ENCODE results near the gene NANOGP8. TPM values are rescaled to one million over a fixed set of nuclear protein-coding genes. Genes with fewer than 3 reads are reported as not detected.
"Not testable (repeated sequence)": the region's sequence is repeated elsewhere in the genome, so short reads cannot be mapped to it uniquely, and the experiment has no call there.

Gene NANOGP8
- total RNA-seq, 1 donor from 2014 or later, result not detected

GRCh38 chr15:35095941-35096340 is 10.8 kb upstream of the NANOGP8 start:
- no peak for DNase-seq (ENCODE audit: low read depth in 2 of 2)

GRCh38 chr15:35092846-35093245 is 7.8 kb upstream of the NANOGP8 start:
- no peak for DNase-seq (ENCODE audit: low read depth in 2 of 2)

- no peak for DNase-seq (ENCODE audit: low read depth in 2 of 2)
These were observed 7.2 kb upstream of the NANOGP8 start for GRCh38 chr15:35092311-35092710.

GRCh38 chr15:35090104-35090807 is 5.2 kb upstream of the NANOGP8 start:
- DNase-seq (ENCODE audit: low read depth in 2 of 2), result no peak

- DNase-seq (ENCODE audit: low read depth in 2 of 2), result no peak
These were observed 4.5 kb upstream of the NANOGP8 start for GRCh38 chr15:35089551-35089950.

- no peak for DNase-seq (ENCODE audit: low read depth in 2 of 2)
These were observed 3.2 kb upstream of the NANOGP8 start for GRCh38 chr15:35088329-35088728.

GRCh38 chr15:35087759-35088158 is 2.7 kb upstream of the NANOGP8 start:
- DNase-seq (ENCODE audit: low read depth in 2 of 2), result no peak

- DNase-seq (ENCODE audit: low read depth in 2 of 2), result not testable (repeated sequence)
These were observed 2.4 kb downstream of the NANOGP8 start for GRCh38 chr15:35082371-35083348.

GRCh38 chr15:35081626-35082365 is 3.3 kb downstream of the NANOGP8 start:
- not testable (repeated sequence) for DNase-seq (ENCODE audit: low read depth in 2 of 2)

- DNase-seq (ENCODE audit: low read depth in 2 of 2), result no peak
These were observed 4.9 kb downstream of the NANOGP8 start for GRCh38 chr15:35080226-35080625.

GRCh38 chr15:35078221-35078915 is 6.7 kb downstream of the NANOGP8 start:
- DNase-seq (ENCODE audit: low read depth in 2 of 2), result peak; percentile 68 to 77

- no peak for DNase-seq (ENCODE audit: low read depth in 2 of 2)
These were observed 14.0 kb downstream of the NANOGP8 start for GRCh38 chr15:35071106-35071505.

- DNase-seq (ENCODE audit: low read depth in 2 of 2), result no peak
These were observed 16.1 kb downstream of the NANOGP8 start for GRCh38 chr15:35068846-35069475.

- peak in 1 of 2 donors; percentile 18 for DNase-seq (ENCODE audit: low read depth in 2 of 2)
These were observed 17.4 kb downstream of the NANOGP8 start for GRCh38 chr15:35067496-35068347.

GRCh38 chr15:35066094-35066493 is 19.0 kb downstream of the NANOGP8 start:
- no peak for DNase-seq (ENCODE audit: low read depth in 2 of 2)

GRCh38 chr15:35064576-35065190 is 20.4 kb downstream of the NANOGP8 start:
- no peak for DNase-seq (ENCODE audit: low read depth in 2 of 2)

GRCh38 chr15:35062738-35063099 is 22.4 kb downstream of the NANOGP8 start:
- no peak for DNase-seq (ENCODE audit: low read depth in 2 of 2)

GRCh38 chr15:35061825-35062737 is 23.0 kb downstream of the NANOGP8 start:
- no peak for DNase-seq (ENCODE audit: low read depth in 2 of 2)

Data from lung microvascular endothelial cell (primary cell).